Measurements from ENCODE around the gene CNKSR3.

- TF ChIP-seq CTCF (IDR thresholded peaks at IDR 0.05; ENCODE audit: insufficient read depth, low read length) (no peak), GABPA (IDR thresholded peaks at IDR 0.05; ENCODE audit: low read depth) (no peak), REST (IDR thresholded peaks at IDR 0.05; ENCODE audit: insufficient replicate concordance, low read depth) (no peak), POLR2AphosphoS5 (IDR thresholded peaks at IDR 0.05; ENCODE audit: low read depth) (no peak)
These were observed 44.7 kb upstream of the CNKSR3 start for GRCh38 chr6:154555073-154555677.

Measured in HL-60 (cell line).